GM12878 (cell line): ENCODE data around the gene IFT81. TPM values are rescaled to one million over a fixed set of nuclear protein-coding genes. Genes with fewer than 3 reads are reported as not detected.

Experiments used
- ATAC-seq: fragments of 200-7000 bp; cut with Tn5 transposase; 3 replicates; pipeline ENCODE4 v1.9.1; 2020; ENCODE audit warnings: mild to moderate bottlenecking, moderate library complexity
- BruUV-seq: library from RNA; stranded (reverse); fragments of 400-500 nt; replicated peaks from 2 replicates; lab custom pipeline; 2021; lab: Mats Ljungman, UMichigan
- CTCF ChIA-PET: fragments of 300-600 bp; sonication (Branson Sonifier 250); formaldehyde crosslinking; extraction: SDS; loops from one replicate; lab custom pipeline; 2021; ENCODE audit warnings: inconsistent platforms; lab: Yijun Ruan, JAX
- POLR2A ChIA-PET: fragments of 350-600 bp; formaldehyde crosslinking; extraction: SDS; loops from one replicate; lab custom pipeline; 2021; ENCODE audit warnings: inconsistent platforms; lab: Charles Lee
- RAD21 ChIA-PET: fragments of 300-600 bp; sonication (Branson Sonifier 250); formaldehyde crosslinking; loops from one replicate; lab custom pipeline; 2023; ENCODE audit warnings: antibody characterized with exemption; ENCODE audit not compliant: unreplicated experiment; lab: Charles Lee
- SMC1A ChIA-PET: fragments of 300-600 bp; sonication (Branson Sonifier 250); formaldehyde crosslinking; loops from one replicate; lab custom pipeline; 2023; ENCODE audit not compliant: unreplicated experiment, uncharacterized antibody; lab: Charles Lee
- DNase-seq: peaks from one replicate; pipeline ENCODE4 v3.0.0-alpha.2; 2011; ENCODE audit warnings: low read depth, low spot score
- FAIRE-seq: peaks from 3 replicates; lab custom pipeline; 2011; peaks lifted over from hg19 to GRCh38; lab: Jason Lieb, UNC
- H2AFZ ChIP-seq: 2 replicates; pipeline ENCODE4 v1.6.0; 2011; ENCODE audit warnings: low read depth, low read length, control low read depth; ENCODE audit not compliant: control insufficient read depth
- H3K27ac ChIP-seq: 2 replicates; pipeline ENCODE4 v1.5.1; 2011; ENCODE audit warnings: control low read depth; ENCODE audit not compliant: control insufficient read depth, insufficient read depth
- H3K27me3 ChIP-seq, 2 experiments: replicated peaks in 1 of 2; 2 replicates each; pipeline versions ENCODE4 v1.6.0 to v1.6.1; 2011; ENCODE audit warnings: low read length in 1 of 2; ENCODE audit not compliant: control insufficient read depth in 2 of 2, insufficient read depth in 2 of 2
- H3K36me3 ChIP-seq, 2 experiments: 2 replicates each; pipeline ENCODE4 v1.5.1; 2011; ENCODE audit warnings: low read length in 1 of 2; ENCODE audit not compliant: control insufficient read depth in 2 of 2, insufficient read depth in 2 of 2
- H3K4me1 ChIP-seq: 2 replicates; pipeline ENCODE4 v1.6.1; 2011; ENCODE audit warnings: mild to moderate bottlenecking, low read length, moderate library complexity, mixed read lengths; ENCODE audit not compliant: control insufficient read depth, insufficient read depth
- H3K4me2 ChIP-seq: 2 replicates; pipeline ENCODE4 v1.6.0; 2011; ENCODE audit warnings: control low read depth; ENCODE audit not compliant: control insufficient read depth, insufficient read depth
- H3K4me3 ChIP-seq: fragments of 200-600 bp; sonication (generic); 2 replicates; pipeline ENCODE4 v1.5.1; 2016
- H3K79me2 ChIP-seq: 2 replicates; pipeline ENCODE4 v1.6.0; 2011; ENCODE audit warnings: low read length; ENCODE audit not compliant: control insufficient read depth, insufficient read depth
- H3K9ac ChIP-seq: 2 replicates; pipeline ENCODE4 v1.8.0; 2011; ENCODE audit warnings: low read length, control low read depth, mixed read lengths; ENCODE audit not compliant: control insufficient read depth, insufficient read depth
- H3K9me3 ChIP-seq: replicated peaks from 3 replicates; pipeline ENCODE4 v1.5.1; 2011; ENCODE audit warnings: mild to moderate bottlenecking, low read length; ENCODE audit not compliant: control insufficient read depth, insufficient read depth
- H4K20me1 ChIP-seq: 2 replicates; pipeline ENCODE4 v1.6.0; 2011; ENCODE audit not compliant: control insufficient read depth, insufficient read depth
- BACH1 ChIP-seq: fragments of 450-650 bp; IDR thresholded peaks from 2 replicates; pipeline ENCODE4 v1.6.1; 2017; ENCODE audit warnings: mild to moderate bottlenecking, borderline replicate concordance
- BCL3 ChIP-seq: IDR thresholded peaks from 2 replicates; pipeline ENCODE4 v1.6.1; 2011; ENCODE audit warnings: borderline replicate concordance, low read depth, mild to moderate bottlenecking, moderate library complexity, low read length; ENCODE audit not compliant: insufficient read depth, poor library complexity, severe bottlenecking
- CBX5 ChIP-seq: sonication (generic); IDR thresholded peaks from 2 replicates; pipeline ENCODE4 v1.6.1; 2016; ENCODE audit warnings: low read depth, moderate library complexity, mild to moderate bottlenecking, inconsistent platforms
- ELK1 ChIP-seq: IDR thresholded peaks from 2 replicates; pipeline ENCODE4 v1.6.1; 2012; ENCODE audit warnings: low read depth, low read length, improper control_type of control experiment
- HDGF ChIP-seq: fragments of 450-650 bp; IDR thresholded peaks from 2 replicates; pipeline ENCODE4 v1.6.1; 2016; ENCODE audit warnings: antibody characterized with exemption
- KAT2A ChIP-seq: conservative IDR thresholded peaks from 2 replicates; pipeline ENCODE4 v1.6.1; 2011; ENCODE audit warnings: low read depth, low read length; ENCODE audit not compliant: control insufficient read depth
- NR2C1 ChIP-seq: fragments of 450-650 bp; IDR thresholded peaks from 2 replicates; pipeline ENCODE4 v1.6.1; 2017; ENCODE audit warnings: antibody characterized with exemption, mild to moderate bottlenecking, moderate library complexity
- RB1 ChIP-seq: fragments of 450-650 bp; formaldehyde crosslinking; IDR thresholded peaks from 2 replicates; pipeline ENCODE4 v1.6.1; 2017; ENCODE audit warnings: mild to moderate bottlenecking, borderline replicate concordance
- RFX5 ChIP-seq: IDR thresholded peaks from 2 replicates; pipeline ENCODE4 v1.6.1; 2011; ENCODE audit warnings: low read depth, low read length, improper control_type of control experiment
- SIX5 ChIP-seq: IDR thresholded peaks from 2 replicates; pipeline ENCODE4 v1.6.1; 2011; ENCODE audit warnings: mild to moderate bottlenecking, low read depth, low read length, moderate library complexity; ENCODE audit not compliant: severe bottlenecking
- SRF ChIP-seq, 2 experiments: IDR thresholded peaks; 2 replicates each; pipeline ENCODE4 v1.6.1; 2011; ENCODE audit warnings: low read depth in 2 of 2, low read length in 2 of 2, mild to moderate bottlenecking in 1 of 2, moderate library complexity in 1 of 2
- WRNIP1 ChIP-seq: IDR thresholded peaks from 2 replicates; pipeline ENCODE4 v1.6.1; 2011; ENCODE audit warnings: low read depth, low read length, improper control_type of control experiment, borderline replicate concordance
- ZNF384 ChIP-seq: IDR thresholded peaks from 2 replicates; pipeline ENCODE4 v1.6.1; 2012; ENCODE audit warnings: low read depth, mild to moderate bottlenecking, low read length, improper control_type of control experiment, borderline replicate concordance
- ZNF592 ChIP-seq: fragments of 450-650 bp; IDR thresholded peaks from 2 replicates; pipeline ENCODE4 v1.6.1; 2017; ENCODE audit warnings: mild to moderate bottlenecking, moderate library complexity
- WGBS: methylation state at CpG from one replicate; pipeline ENCODE4 v1.1.6; 2016; ENCODE audit warnings: low lambda C conversion rate; ENCODE audit not compliant: insufficient replicate concordance, insufficient coverage; ENCODE audit errors: missing lambda C conversion rate; 5-methylcytosine and 5-hydroxymethylcytosine counted together
- in situ Hi-C: fragments of 300-500 bp; cut with MboI; formaldehyde crosslinking; loops from 9 replicates; pipeline ENCODE4 v1.14.3; 2018; ENCODE audit warnings: mixed read lengths
- intact Hi-C: fragments of 100-400 bp; cut with micrococcal nuclease; formaldehyde crosslinking; loops from one replicate; pipeline ENCODE4 v1.14.2; 2022; ENCODE audit not compliant: unreplicated experiment
- polyA plus RNA-seq, 11 experiments: library from polyadenylated mRNA; depleted of rRNA in 4 of 11; unstranded in 6 of 11; stranded (reverse) in 5 of 11; fragments of >200 nt; fragmentation: Nextera tagmentation in 4 of 11; fragmentation: Illumina TruSeq in 1 of 11; extraction: Ambion mirVana in 4 of 11; extraction: Trizol in 1 of 11; gene quantifications; 1 replicate in 1 of 11; 2 replicates in 10 of 11; pipeline versions ENCODE4 v1.2.1 to v1.2.3, GENCODE V29; 2011 to 2016; ENCODE audit warnings: inconsistent platforms in 2 of 11, missing spikeins in 2 of 11, low read depth in 1 of 11
- total RNA-seq, 4 experiments: library from RNA; depleted of rRNA in 3 of 4; stranded (reverse); fragments of >200 nt in 3 of 4; fragmentation: Illumina TruSeq in 1 of 4; extraction: Trizol in 1 of 4; gene quantifications; 2 replicates each; pipeline versions ENCODE4 v1.2.1 to v1.2.3, GENCODE V29; 2013 to 2021

Gene IFT81
- total and polyA plus RNA-seq, 10 of the 15 experiments (the other 5 are each of a cell fraction or from before 2014, with no cell fraction given) = 4.1 to 9.9 (median 5.6) TPM

- TF ChIP-seq BCL3 (no peak), CBX5 (no peak)
Observed at GRCh38 chr12:110229409-110229808, 105.3 kb downstream of the IFT81 start (continued).

GRCh38 chr12:110230655-110231054, 106.5 kb downstream of the IFT81 start:
- no peak for DNase-seq
- H3K4me1 ChIP-seq = no peaks in the 10 kb centered on the region
- FAIRE-seq = no peak
- ChIA-PET RAD21 (no interaction called here), POLR2A (interaction anchor here (0.7 kb wide), 1 partner anchor 75 kb away, joined by 3 read pairs; no protein-coding TSS in a partner anchor), CTCF (interaction anchor here (1.2 kb wide), 1 partner anchor 129 kb away, joined by 4 read pairs; no protein-coding TSS in a partner anchor), SMC1A (no interaction called here)
- no peaks in the 10 kb centered on the region for H3K36me3 ChIP-seq
- H3K9me3 ChIP-seq = no peaks in the 10 kb centered on the region
- H3K4me2 ChIP-seq = no peak overlapping the region
- intact Hi-C loops = no loop called here
- H3K4me3 ChIP-seq = no peak overlapping the region
- no peak overlapping the region for H3K9ac ChIP-seq
- no peak overlapping the region for H2AFZ ChIP-seq
- no TSS peak for BruUV-seq
- in situ Hi-C loops = no loop called here
- H3K27ac ChIP-seq = no peak overlapping the region
- ATAC-seq = no peak
- whole genome bisulfite sequencing = 100% methylated on average over 1 of the region's 1 CpG
- no peaks in the 10 kb centered on the region for H3K27me3 ChIP-seq
- no peaks in the 10 kb centered on the region for H3K79me2 ChIP-seq
- H4K20me1 ChIP-seq = no peaks in the 10 kb centered on the region
- TF ChIP-seq HDGF (no peak), ELK1 (no peak), WRNIP1 (no peak), ZNF384 (no peak), RFX5 (no peak), BACH1 (no peak), SIX5 (no peak), SRF (IDR thresholded peaks at IDR 0.05; ENCODE audit: low read depth in 2 of 2, low read length in 2 of 2) (no peak), ZNF592 (no peak), NR2C1 (no peak), RB1 (no peak), KAT2A (no peak)
